CD4-positive, alpha-beta T cell treated with Interleukin-21 for 1 hour (primary cell): Measurements from ENCODE around the gene SUN3.
"Not testable (repeated sequence)": the region's sequence is repeated elsewhere in the genome, so short reads cannot be mapped to it uniquely, and the experiment has no call there.

Source experiments
- DNase-seq: peaks from one replicate; pipeline ENCODE4 v3.0.0-alpha.2; 2020

SUN3 gene

GRCh38 chr7:48025624-48026023 is 3.3 kb downstream of the SUN3 start:
- DNase-seq, result no peak

- no peak for DNase-seq
These were observed 11.2 kb downstream of the SUN3 start for GRCh38 chr7:48017674-48018073.

GRCh38 chr7:48016641-48017040 is 12.3 kb downstream of the SUN3 start:
- DNase-seq, result no peak

GRCh38 chr7:48011951-48012350 is 17.0 kb downstream of the SUN3 start:
- no peak for DNase-seq

- DNase-seq, result no peak
These were observed 17.6 kb downstream of the SUN3 start for GRCh38 chr7:48011323-48011722.

GRCh38 chr7:48009954-48010353 is 19.0 kb downstream of the SUN3 start:
- no peak for DNase-seq

- no peak for DNase-seq
These were observed 19.6 kb downstream of the SUN3 start for GRCh38 chr7:48009257-48009656.

GRCh38 chr7:48006866-48007265 is 22.0 kb downstream of the SUN3 start:
- no peak for DNase-seq

GRCh38 chr7:48004638-48005037 is 24.3 kb downstream of the SUN3 start:
- no peak for DNase-seq

GRCh38 chr7:48004032-48004431 is 24.9 kb downstream of the SUN3 start:
- no peak for DNase-seq

- DNase-seq, result not testable (repeated sequence)
These were observed 28.7 kb downstream of the SUN3 start for GRCh38 chr7:48000164-48000563.

- no peak for DNase-seq
These were observed 29.5 kb downstream of the SUN3 start for GRCh38 chr7:47999413-47999812.

GRCh38 chr7:47992446-47992845 is 36.5 kb downstream of the SUN3 start:
- DNase-seq, result no peak

GRCh38 chr7:47991741-47992311 is 37.1 kb downstream of the SUN3 start:
- peak; percentile 86 for DNase-seq

- DNase-seq, result no peak
These were observed 37.6 kb downstream of the SUN3 start for GRCh38 chr7:47991270-47991669.

GRCh38 chr7:47990592-47990991 is 38.3 kb downstream of the SUN3 start:
- no peak for DNase-seq

GRCh38 chr7:47989607-47990400 is 39.1 kb downstream of the SUN3 start:
- DNase-seq, result not testable (repeated sequence)

- DNase-seq, result no peak
These were observed 40.2 kb downstream of the SUN3 start for GRCh38 chr7:47988496-47989386.

GRCh38 chr7:47982610-47983009 is 46.3 kb downstream of the SUN3 start:
- no peak for DNase-seq

GRCh38 chr7:47980648-47981047 is 48.3 kb downstream of the SUN3 start:
- not testable (repeated sequence) for DNase-seq

- DNase-seq, result no peak
These were observed 49.1 kb downstream of the SUN3 start for GRCh38 chr7:47979832-47980181.

- DNase-seq, result peak; percentile 96
These were observed 49.6 kb downstream of the SUN3 start, which contains the start of gene HUS1 for GRCh38 chr7:47979145-47979831. Gene HUS1 (minus strand): TSS chr7:47979615. CDS start chr7:47979519, 96 bp downstream.

GRCh38 chr7:47978790-47979144 is 50.1 kb downstream of the SUN3 start:
- DNase-seq, result no peak
